Thoracic aorta (tissue), 2 donors: ENCODE results near the gene NLRP12. TPM values are rescaled to one million over a fixed set of nuclear protein-coding genes. Genes with fewer than 3 reads are reported as not detected.
"Not testable (repeated sequence)": the region's sequence is repeated elsewhere in the genome, so short reads cannot be mapped to it uniquely, and the experiment has no call there.

Source experiments
- ATAC-seq: fragments of 150-250 bp; one replicate; pipeline ENCODE4 v1.8.0; 2017; ENCODE audit warnings: low read depth; ENCODE audit not compliant: insufficient number of reproducible peaks, low FRiP score
- DNase-seq: peaks from one replicate; pipeline ENCODE4 v3.0.0-alpha.2; 2020; ENCODE audit warnings: low spot score
- H3K27ac ChIP-seq, 2 donors: fragments of 200-600 bp; sonication (generic); 1 replicate in 1 of 2; 2 replicates in 1 of 2; pipeline ENCODE4 v1.5.1; 2016; ENCODE audit warnings: mild to moderate bottlenecking in 2 of 2, moderate library complexity in 2 of 2
- H3K27me3 ChIP-seq: fragments of 200-600 bp; sonication (generic); replicated peaks from 2 replicates; pipeline ENCODE4 v1.6.0; 2016; ENCODE audit warnings: mild to moderate bottlenecking; ENCODE audit not compliant: insufficient read depth
- H3K36me3 ChIP-seq: fragments of 200-600 bp; sonication (generic); one replicate; pipeline ENCODE4 v1.5.1; 2016
- H3K4me1 ChIP-seq, 2 donors: fragments of 200-600 bp; sonication (generic); 1 replicate in 1 of 2; 2 replicates in 1 of 2; pipeline versions ENCODE4 v1.5.1 to v1.6.0; 2016; ENCODE audit warnings: low read depth in 2 of 2, mild to moderate bottlenecking in 1 of 2; ENCODE audit not compliant: control insufficient read depth in 1 of 2
- H3K4me3 ChIP-seq: fragments of 200-600 bp; sonication (generic); 2 replicates; pipeline ENCODE4 v1.5.1; 2016; ENCODE audit warnings: mild to moderate bottlenecking
- H3K9me3 ChIP-seq: fragments of 200-600 bp; sonication (generic); 2 replicates; pipeline ENCODE4 v1.5.1; 2016
- CTCF ChIP-seq: fragments of 200-600 bp; sonication (generic); IDR thresholded peaks from one replicate; pipeline ENCODE4 v1.5.1; 2019; ENCODE audit warnings: antibody characterized with exemption
- total RNA-seq, 2 donors: library from RNA; depleted of rRNA; stranded (reverse); fragments of >200 nt; gene quantifications; one replicate each; pipeline versions ENCODE4 v1.1.0 to v1.2.3, GENCODE V29; 2016

Gene NLRP12
- total RNA-seq, 2 donors from 2014 or later, result 1.4 to 3.1 TPM

GRCh38 chr19:53773999-53774398 is 50.1 kb downstream of the NLRP12 start:
- Histone ChIP-seq H3K27me3 (no peaks in the 10 kb centered on the region), H3K9me3 (no peaks in the 10 kb centered on the region), H3K4me3 (no peak overlapping the region), H3K4me1 (no peaks in the 10 kb centered on the region), H3K27ac (no peak overlapping the region), H3K36me3 (no peaks in the 10 kb centered on the region)
- TF ChIP-seq CTCF, result no peak
- ATAC-seq, result no peak
- no peak for DNase-seq

- Histone ChIP-seq H3K27ac (no peak overlapping the region), H3K27me3 (no peaks in the 10 kb centered on the region), H3K4me3 (no peak overlapping the region), H3K9me3 (no peaks in the 10 kb centered on the region), H3K4me1 (no peaks in the 10 kb centered on the region), H3K36me3 (no peaks in the 10 kb centered on the region)
- DNase-seq, result peak; percentile 9
- peak; percentile 59 for TF ChIP-seq CTCF
- no peak for ATAC-seq
Observed at GRCh38 chr19:53772943-53773342, 51.2 kb downstream of the NLRP12 start.

GRCh38 chr19:53771144-53771543 is 53.0 kb downstream of the NLRP12 start:
- no peaks in the 10 kb centered on the region for H3K36me3 ChIP-seq
- no peak overlapping the region for H3K4me3 ChIP-seq
- H3K27ac ChIP-seq, result no peak overlapping the region
- H3K4me1 ChIP-seq, result no peaks in the 10 kb centered on the region
- no peak for TF ChIP-seq CTCF
- H3K9me3 ChIP-seq, result no peaks in the 10 kb centered on the region
- DNase-seq (no peak), ATAC-seq (no peak)
- H3K27me3 ChIP-seq, result no peaks in the 10 kb centered on the region

- H3K4me3 ChIP-seq, ATAC-seq, DNase-seq, H3K36me3 ChIP-seq, H3K27ac ChIP-seq, H3K4me1 ChIP-seq, H3K9me3 ChIP-seq, H3K27me3 ChIP-seq: not testable (repeated sequence)
Observed at GRCh38 chr19:53769696-53770309, 54.3 kb downstream of the NLRP12 start.

- no peaks in the 10 kb centered on the region for H3K9me3 ChIP-seq
- DNase-seq (no peak), ATAC-seq (no peak)
- H3K27me3 ChIP-seq, result no peaks in the 10 kb centered on the region
- H3K36me3 ChIP-seq, result no peaks in the 10 kb centered on the region
- no peak for TF ChIP-seq CTCF
- no peak overlapping the region for H3K27ac ChIP-seq
- no peaks in the 10 kb centered on the region for H3K4me1 ChIP-seq
- no peak overlapping the region for H3K4me3 ChIP-seq
Observed at GRCh38 chr19:53768401-53768800, 55.7 kb downstream of the NLRP12 start.

DNA sequence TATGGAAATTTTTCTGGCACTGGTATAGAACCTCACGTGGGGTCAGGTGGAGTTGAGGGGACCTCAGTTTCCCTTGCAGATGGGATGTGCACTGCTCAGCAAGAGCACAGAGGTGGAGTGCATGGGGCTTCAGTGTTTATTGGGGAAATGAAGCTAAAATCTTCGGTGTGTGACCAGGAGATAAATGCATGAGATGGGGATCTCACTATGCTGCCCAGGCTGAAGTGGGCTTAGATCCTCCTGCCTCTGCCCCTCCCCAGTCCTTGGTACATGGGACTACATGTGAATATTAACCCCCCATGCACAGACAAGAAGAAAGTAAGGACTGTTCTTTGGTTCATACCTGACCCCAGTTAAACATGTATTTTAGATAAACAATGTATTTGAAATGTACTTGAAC is 65.1 kb downstream of the NLRP12 start:
- DNase-seq, H3K36me3 ChIP-seq, ATAC-seq, H3K4me1 ChIP-seq, H3K4me3 ChIP-seq, H3K9me3 ChIP-seq, H3K27me3 ChIP-seq, H3K27ac ChIP-seq: not testable (repeated sequence)

Other genes starting within 250 kb of the NLRP12 start
- not detected for gene DPRX, start 192.3 kb downstream of the NLRP12 start, total RNA-seq
- 100 to 1,000 TPM; 151 to 300 TPM for gene MYADM, start 43.6 kb upstream of the NLRP12 start, total RNA-seq
- gene PRKCG, start 57.9 kb upstream of the NLRP12 start, total RNA-seq, result not detected
- gene CACNG7, start 85.0 kb upstream of the NLRP12 start, total RNA-seq, result not detected
- not detected for gene CACNG8, start 138.6 kb upstream of the NLRP12 start, total RNA-seq
- gene CACNG6, start 167.3 kb upstream of the NLRP12 start, total RNA-seq, result not detected
- gene VSTM1, start 239.6 kb upstream of the NLRP12 start, total RNA-seq, result not detected